Measurements from ENCODE around the gene BBC3.
A peak's percentile ranks its signal among the peaks of the same experiment; 100 is the strongest.

Gene BBC3

DNA sequence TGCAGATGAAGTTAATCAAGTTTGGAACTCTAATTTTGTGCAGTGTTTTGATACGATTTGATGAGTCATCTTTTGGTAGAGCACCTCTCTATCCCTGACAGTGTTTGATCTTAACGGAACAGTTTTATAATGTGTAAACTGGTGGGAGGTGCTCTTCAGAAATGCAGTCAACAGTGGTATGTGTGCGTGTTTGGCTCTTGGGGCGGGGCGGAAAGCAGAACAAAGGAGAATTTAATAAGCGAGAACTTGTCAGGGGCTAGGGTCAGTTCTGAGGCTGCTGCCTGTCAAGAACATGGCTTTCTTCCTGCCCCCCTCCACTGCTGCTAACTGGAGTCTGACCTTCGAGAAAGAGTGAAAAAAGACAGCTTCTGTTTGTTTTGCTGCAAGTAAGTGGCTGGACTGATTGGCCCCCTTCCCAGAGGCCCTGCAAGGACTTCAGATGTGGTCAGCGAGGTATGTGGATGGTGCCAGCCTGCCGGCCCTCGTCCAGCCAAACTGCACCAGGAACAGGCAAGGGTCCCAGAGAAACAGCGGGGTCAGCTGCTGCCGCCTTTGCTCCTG lies 40.8 kb downstream of the BBC3 start:
- H3K4me3 Mint-ChIP-seq, result peak overlapping the region; percentile 1 to 62 (median 36)

DNA sequence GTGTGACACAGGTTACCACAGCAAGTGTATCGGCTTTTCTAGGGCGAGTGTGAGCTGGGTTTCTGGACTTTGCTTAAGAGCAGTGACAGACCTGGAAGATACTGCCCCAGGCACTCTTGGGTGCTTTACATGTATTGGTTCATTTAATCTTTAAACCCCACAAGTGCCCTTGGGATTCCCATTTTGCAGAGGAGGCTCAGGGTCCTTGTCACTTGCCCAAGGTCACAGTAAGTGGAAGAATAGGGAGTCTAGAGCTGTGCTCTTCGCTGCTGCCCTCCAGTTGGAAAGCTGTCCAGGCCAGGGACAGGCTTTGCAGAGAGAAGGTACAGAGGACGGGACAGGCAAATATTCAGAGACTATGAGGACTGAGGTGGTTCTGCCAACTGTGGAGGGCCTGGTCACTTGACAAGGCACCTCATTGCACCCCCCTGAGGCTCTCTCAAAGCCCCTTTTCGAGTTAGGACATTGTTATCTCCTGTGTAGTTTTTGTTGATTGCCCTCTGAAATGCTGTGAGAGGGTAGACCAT lies 42.4 kb downstream of the BBC3 start:
- Mint-ChIP-seq H3K9me3 (no peaks in the 10 kb centered on the region), H3K27ac (peak overlapping the region; percentile 84 to 92 (median 91)), H3K27me3 (ENCODE audit: low read depth) (no peaks in the 10 kb centered on the region), H3K36me3 (ENCODE audit: low read depth) (peaks cover 17% of the 10 kb centered on the region), H3K4me1 (peaks cover 43% of the 10 kb centered on the region), H3K4me3 (no peak overlapping the region)
- TF ChIP-seq, protein P1, sequence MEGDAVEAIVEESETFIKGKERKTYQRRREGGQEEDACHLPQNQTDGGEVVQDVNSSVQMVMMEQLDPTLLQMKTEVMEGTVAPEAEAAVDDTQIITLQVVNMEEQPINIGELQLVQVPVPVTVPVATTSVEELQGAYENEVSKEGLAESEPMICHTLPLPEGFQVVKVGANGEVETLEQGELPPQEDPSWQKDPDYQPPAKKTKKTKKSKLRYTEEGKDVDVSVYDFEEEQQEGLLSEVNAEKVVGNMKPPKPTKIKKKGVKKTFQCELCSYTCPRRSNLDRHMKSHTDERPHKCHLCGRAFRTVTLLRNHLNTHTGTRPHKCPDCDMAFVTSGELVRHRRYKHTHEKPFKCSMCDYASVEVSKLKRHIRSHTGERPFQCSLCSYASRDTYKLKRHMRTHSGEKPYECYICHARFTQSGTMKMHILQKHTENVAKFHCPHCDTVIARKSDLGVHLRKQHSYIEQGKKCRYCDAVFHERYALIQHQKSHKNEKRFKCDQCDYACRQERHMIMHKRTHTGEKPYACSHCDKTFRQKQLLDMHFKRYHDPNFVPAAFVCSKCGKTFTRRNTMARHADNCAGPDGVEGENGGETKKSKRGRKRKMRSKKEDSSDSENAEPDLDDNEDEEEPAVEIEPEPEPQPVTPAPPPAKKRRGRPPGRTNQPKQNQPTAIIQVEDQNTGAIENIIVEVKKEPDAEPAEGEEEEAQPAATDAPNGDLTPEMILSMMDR (IDR thresholded peaks at IDR 0.05; ENCODE audit: unreplicated experiment in 3 of 3), result no peak

More for the DNA sequence above, 40.8 kb downstream of the BBC3 start:
- Mint-ChIP-seq H3K27me3 (ENCODE audit: low read depth) (no peaks in the 10 kb centered on the region), H3K27ac (peak overlapping the region; percentile 84 to 92 (median 91)), H3K36me3 (ENCODE audit: low read depth) (peaks cover 18% of the 10 kb centered on the region), H3K9me3 (no peaks in the 10 kb centered on the region), H3K4me1 (peaks cover 45% of the 10 kb centered on the region)
- TF ChIP-seq, protein P1 (IDR thresholded peaks at IDR 0.05; ENCODE audit: unreplicated experiment in 3 of 3), result no peak

DNA sequence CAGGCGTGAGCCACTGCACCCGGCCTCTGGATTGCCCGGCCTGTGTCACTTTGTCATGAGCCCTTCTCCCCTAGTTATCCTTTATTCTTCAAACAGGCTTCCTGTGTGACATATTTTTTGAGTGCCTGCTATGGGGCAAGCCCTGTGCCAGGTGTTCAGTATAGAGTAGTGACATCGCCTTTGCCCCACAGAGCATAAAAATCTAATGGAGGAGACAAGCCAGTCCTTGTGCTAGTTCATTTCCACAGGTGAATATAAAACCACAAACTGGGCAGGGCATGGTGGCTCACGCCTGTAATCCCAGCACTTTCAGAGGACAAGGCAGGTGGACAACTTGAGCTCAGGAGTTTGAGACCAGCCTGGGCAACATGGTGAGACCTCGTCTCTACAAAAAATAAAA lies 43.2 kb downstream of the BBC3 start:
- Mint-ChIP-seq H3K36me3 (ENCODE audit: low read depth) (peaks cover 18% of the 10 kb centered on the region), H3K27me3 (ENCODE audit: low read depth) (no peaks in the 10 kb centered on the region), H3K4me3 (no peak overlapping the region), H3K4me1 (peaks cover 46% of the 10 kb centered on the region), H3K27ac (peak overlapping the region; percentile 84 to 92 (median 91)), H3K9me3 (no peaks in the 10 kb centered on the region)
- TF ChIP-seq, protein P1 (IDR thresholded peaks at IDR 0.05; ENCODE audit: unreplicated experiment in 3 of 3), result no peak

DNA sequence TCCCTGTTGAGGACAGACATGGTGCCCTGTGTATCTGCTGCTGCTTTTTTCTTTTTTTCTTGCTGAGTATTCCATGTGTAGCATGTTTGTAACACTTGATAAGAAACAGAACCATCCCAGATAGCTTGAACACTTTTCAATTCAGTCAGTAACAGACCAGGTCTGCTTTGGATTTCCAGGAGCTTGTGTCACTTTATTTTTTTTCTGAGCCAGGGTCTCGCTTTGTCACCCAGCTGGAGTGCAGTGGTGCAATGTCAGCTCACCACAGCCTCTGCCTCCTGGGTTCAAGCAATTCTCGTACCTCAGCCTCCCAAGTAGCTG lies 43.7 kb downstream of the BBC3 start:
- Mint-ChIP-seq H3K9me3 (no peaks in the 10 kb centered on the region), H3K4me1 (peaks cover 46% of the 10 kb centered on the region), H3K36me3 (ENCODE audit: low read depth) (peaks cover 21% of the 10 kb centered on the region), H3K27me3 (ENCODE audit: low read depth) (no peaks in the 10 kb centered on the region), H3K4me3 (no peak overlapping the region), H3K27ac (peak overlapping the region; percentile 61 to 87 (median 77))
- TF ChIP-seq, protein P1 (IDR thresholded peaks at IDR 0.05; ENCODE audit: unreplicated experiment in 3 of 3), result no peak

DNA sequence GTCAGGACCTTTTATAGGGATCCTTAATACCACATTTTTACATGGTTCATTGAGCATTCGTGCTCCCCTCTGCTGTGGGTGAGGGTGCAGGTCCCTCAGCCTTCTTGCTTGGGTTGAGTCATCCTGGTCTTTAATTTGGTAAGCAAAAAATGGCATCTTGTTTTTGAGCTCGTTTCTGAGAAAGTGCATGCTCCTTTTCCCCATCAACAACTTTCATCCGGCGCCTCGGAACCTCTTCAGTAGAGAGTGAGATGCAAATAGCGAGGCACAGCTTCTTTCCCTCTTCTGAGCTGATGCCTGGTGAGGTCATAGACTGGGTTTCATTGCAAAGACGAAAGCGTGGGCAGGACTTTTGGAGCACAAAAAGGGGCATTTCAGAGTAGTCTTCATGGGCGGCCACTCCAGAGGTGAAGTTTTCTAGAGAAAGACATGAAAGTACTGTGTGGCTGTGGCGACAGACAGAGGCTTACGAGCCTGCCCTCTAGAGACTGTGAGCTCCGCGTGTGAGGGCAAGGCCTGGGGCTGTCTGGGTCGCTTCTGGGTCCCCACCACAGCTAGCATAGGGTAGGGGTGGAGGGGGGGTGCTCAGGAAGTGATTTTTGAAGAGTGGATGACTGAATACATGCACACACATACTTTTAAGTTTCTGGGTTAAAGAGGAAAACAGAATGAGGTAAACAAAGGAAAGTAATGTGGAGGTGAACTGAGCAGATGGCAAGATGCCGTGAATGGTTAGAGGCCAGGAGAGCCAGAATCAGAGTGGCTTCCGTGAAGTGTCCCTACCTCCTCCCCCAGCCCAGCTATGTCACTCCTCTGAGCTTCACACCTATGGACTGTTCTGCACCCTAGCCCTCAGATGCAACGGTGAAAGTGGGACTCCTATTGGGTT lies 44.3 kb downstream of the BBC3 start:
- H3K9me3 Mint-ChIP-seq, result no peaks in the 10 kb centered on the region
- peak overlapping the region; percentile 61 to 87 (median 77) for H3K27ac Mint-ChIP-seq
- TF ChIP-seq, protein P1 (IDR thresholded peaks at IDR 0.05; ENCODE audit: unreplicated experiment in 3 of 3), result no peak
- H3K36me3 Mint-ChIP-seq (ENCODE audit: low read depth), result peaks cover 26% of the 10 kb centered on the region
- H3K4me1 Mint-ChIP-seq, result peaks cover 46% of the 10 kb centered on the region
- H3K27me3 Mint-ChIP-seq (ENCODE audit: low read depth), result no peaks in the 10 kb centered on the region
- H3K4me3 Mint-ChIP-seq, result no peak overlapping the region

Data from nephron (organoid).